ENCODE results near the gene CST3. TPM values are rescaled to one million over a fixed set of nuclear protein-coding genes. Genes with fewer than 3 reads are reported as not detected.
"Not testable (repeated sequence)": the region's sequence is repeated elsewhere in the genome, so short reads cannot be mapped to it uniquely, and the experiment has no call there.

The CST3 gene
- total and polyA plus RNA-seq, 10 of the 15 experiments (the other 5 are each of a cell fraction or from before 2014, with no cell fraction given), result 11.8 to 127 (median 57.8) TPM

DNA sequence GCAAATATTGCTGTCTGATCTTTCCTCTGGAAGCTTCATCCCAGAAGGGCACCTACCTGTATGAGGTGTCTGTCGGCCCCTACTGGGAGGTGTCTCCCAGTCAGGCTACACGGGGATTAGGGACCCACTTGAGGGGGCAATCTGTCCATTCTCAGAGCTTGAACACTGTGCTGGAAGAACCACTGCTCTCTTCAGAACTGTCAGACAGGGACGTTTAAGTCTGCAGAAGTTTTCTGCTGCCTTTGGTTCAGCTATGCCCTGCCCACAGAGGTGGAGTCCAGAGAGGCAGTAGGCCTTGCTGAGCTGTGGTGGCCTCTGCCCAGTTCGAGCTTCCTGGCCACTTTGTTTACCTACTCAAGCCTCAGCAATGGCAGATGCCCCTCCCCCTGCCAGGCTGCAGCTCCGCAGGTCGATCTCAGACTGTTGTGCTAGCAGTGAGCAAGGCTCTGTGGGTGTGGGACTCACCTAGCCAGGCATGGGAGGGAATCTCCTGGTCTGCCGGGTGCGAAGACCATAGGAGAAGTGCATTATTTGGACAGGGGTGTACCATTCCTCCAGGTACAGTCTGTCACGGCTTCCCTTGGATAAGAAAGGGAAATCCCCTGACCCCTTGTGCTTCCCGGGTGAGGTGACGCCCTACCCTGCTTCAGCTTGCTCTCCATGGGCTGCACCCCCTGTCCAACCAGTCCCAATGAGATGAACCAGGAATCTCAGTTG is 16.9 kb downstream of the CST3 start:
- ChIA-PET CTCF (interaction anchor here (1.0 to 1.1 kb wide), 2 partner anchors 11 to 14 kb away, joined by 3 read pairs; no protein-coding TSS in a partner anchor), SMC1A (ENCODE audit: uncharacterized antibody, unreplicated experiment) (interaction anchor here (1.9 kb wide), 1 partner anchor 14 kb away, joined by 6 read pairs; no protein-coding TSS in a partner anchor)
- H3K27me3 ChIP-seq (replicated peaks in 1 of 2; ENCODE audit: control insufficient read depth in 2 of 2, insufficient read depth in 2 of 2, low read length in 1 of 2); in situ Hi-C loops (cut with MboI); RAD21 ChIA-PET (ENCODE audit: unreplicated experiment); FAIRE-seq; H3K9ac ChIP-seq (ENCODE audit: control insufficient read depth, insufficient read depth, low read length); intact Hi-C loops (cut with micrococcal nuclease; ENCODE audit: unreplicated experiment); H3K4me3 ChIP-seq; H3K79me2 ChIP-seq (ENCODE audit: control insufficient read depth, insufficient read depth, low read length); ATAC-seq; H3K36me3 ChIP-seq (ENCODE audit: control insufficient read depth in 2 of 2, insufficient read depth in 2 of 2, low read length in 1 of 2); H4K20me1 ChIP-seq (ENCODE audit: control insufficient read depth, insufficient read depth); H2AFZ ChIP-seq (ENCODE audit: control insufficient read depth, low read depth, low read length); POLR2A ChIA-PET; BruUV-seq (replicated peaks); H3K4me2 ChIP-seq (ENCODE audit: control insufficient read depth, insufficient read depth); DNase-seq (ENCODE audit: low read depth, low spot score); H3K9me3 ChIP-seq (replicated peaks; ENCODE audit: control insufficient read depth, insufficient read depth, low read length); H3K27ac ChIP-seq (ENCODE audit: control insufficient read depth, insufficient read depth): not testable (repeated sequence)
- WGBS (ENCODE audit: insufficient coverage, insufficient replicate concordance, low lambda C conversion rate, missing lambda C conversion rate), result 69% methylated on average over 11 of the region's 11 CpGs
- H3K4me1 ChIP-seq (ENCODE audit: control insufficient read depth, insufficient read depth, low read length), result peaks cover 11% of the 10 kb centered on the region

GRCh38 chr20:23614163-23614562 is 23.6 kb downstream of the CST3 start:
- BruUV-seq (replicated peaks), result no TSS peak
- no peaks in the 10 kb centered on the region for H3K9me3 ChIP-seq (replicated peaks; ENCODE audit: control insufficient read depth, insufficient read depth, low read length)
- ChIA-PET POLR2A (no interaction called here), CTCF (interaction anchor here (0.7 to 1.6 kb wide), 2 partner anchors 8 to 172 kb away, joined by 3 to 4 read pairs; no protein-coding TSS in a partner anchor), RAD21 (ENCODE audit: unreplicated experiment) (no interaction called here), SMC1A (ENCODE audit: uncharacterized antibody, unreplicated experiment) (no interaction called here)
- H4K20me1 ChIP-seq (ENCODE audit: control insufficient read depth, insufficient read depth), result no peaks in the 10 kb centered on the region
- FAIRE-seq, result no peak
- no peak overlapping the region for H3K9ac ChIP-seq (ENCODE audit: control insufficient read depth, insufficient read depth, low read length)
- H2AFZ ChIP-seq (ENCODE audit: control insufficient read depth, low read depth, low read length), result no peak overlapping the region
- no peaks in the 10 kb centered on the region for H3K36me3 ChIP-seq (ENCODE audit: control insufficient read depth in 2 of 2, insufficient read depth in 2 of 2, low read length in 1 of 2)
- no peak overlapping the region for H3K27ac ChIP-seq (ENCODE audit: control insufficient read depth, insufficient read depth)
- ATAC-seq, result no peak
- in situ Hi-C loops (cut with MboI), result no loop called here
- no peak overlapping the region for H3K4me2 ChIP-seq (ENCODE audit: control insufficient read depth, insufficient read depth)
- no peak for DNase-seq (ENCODE audit: low read depth, low spot score)
- WGBS (ENCODE audit: insufficient coverage, insufficient replicate concordance, low lambda C conversion rate, missing lambda C conversion rate), result 50% methylated on average over 5 of the region's 5 CpGs
- H3K27me3 ChIP-seq (replicated peaks in 1 of 2; ENCODE audit: control insufficient read depth in 2 of 2, insufficient read depth in 2 of 2, low read length in 1 of 2), result no peaks in the 10 kb centered on the region
- intact Hi-C loops (cut with micrococcal nuclease; ENCODE audit: unreplicated experiment), result no loop called here
- no peaks in the 10 kb centered on the region for H3K79me2 ChIP-seq (ENCODE audit: control insufficient read depth, insufficient read depth, low read length)
- H3K4me3 ChIP-seq, result no peak overlapping the region
- H3K4me1 ChIP-seq (ENCODE audit: control insufficient read depth, insufficient read depth, low read length), result no peaks in the 10 kb centered on the region
- TF ChIP-seq POU2F2 (IDR thresholded peaks at IDR 0.05; ENCODE audit: borderline replicate concordance, low read depth, low read length), result no peak
- TF ChIP-seq TARDBP (IDR thresholded peaks at IDR 0.05; ENCODE audit: borderline replicate concordance), result no peak
- TF ChIP-seq BCL3 (IDR thresholded peaks at IDR 0.05; ENCODE audit: borderline replicate concordance, insufficient read depth, low read depth, low read length, poor library complexity, severe bottlenecking), result no peak
- TF ChIP-seq NBN (IDR thresholded peaks at IDR 0.05), result no peak
- TF ChIP-seq IKZF1 (conservative IDR thresholded peaks at IDR 0.05), result no peak
- TF ChIP-seq ESRRA (IDR thresholded peaks at IDR 0.05; ENCODE audit: low read length), result no peak
- TF ChIP-seq PBX3 (IDR thresholded peaks at IDR 0.05; ENCODE audit: insufficient replicate concordance, low read depth, low read length), result no peak
- TF ChIP-seq, protein P1, sequence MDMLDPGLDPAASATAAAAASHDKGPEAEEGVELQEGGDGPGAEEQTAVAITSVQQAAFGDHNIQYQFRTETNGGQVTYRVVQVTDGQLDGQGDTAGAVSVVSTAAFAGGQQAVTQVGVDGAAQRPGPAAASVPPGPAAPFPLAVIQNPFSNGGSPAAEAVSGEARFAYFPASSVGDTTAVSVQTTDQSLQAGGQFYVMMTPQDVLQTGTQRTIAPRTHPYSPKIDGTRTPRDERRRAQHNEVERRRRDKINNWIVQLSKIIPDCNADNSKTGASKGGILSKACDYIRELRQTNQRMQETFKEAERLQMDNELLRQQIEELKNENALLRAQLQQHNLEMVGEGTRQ (IDR thresholded peaks at IDR 0.05; ENCODE audit: borderline replicate concordance, low read depth, low read length), result no peak
- TF ChIP-seq BACH1 (IDR thresholded peaks at IDR 0.05; ENCODE audit: borderline replicate concordance), result no peak
- TF ChIP-seq WRNIP1 (IDR thresholded peaks at IDR 0.05; ENCODE audit: borderline replicate concordance, low read depth, low read length), result no peak
- TF ChIP-seq NFIC (IDR thresholded peaks at IDR 0.05; ENCODE audit: low read depth, low read length), result no peak

Data from GM12878 (cell line).